WERI-Rb-1 (cell line): ENCODE measurements around the gene PNKD.
"Not testable (repeated sequence)": the region's sequence is repeated elsewhere in the genome, so short reads cannot be mapped to it uniquely, and the experiment has no call there.

Experiments
- DNase-seq: peaks from one replicate; pipeline ENCODE4 v3.0.0-alpha.2; 2020
- H3K27ac ChIP-seq: fragments of 250-450 bp; sonication (Bioruptor Pico); 2 replicates; pipeline ENCODE4 v1.5.1; 2020; ENCODE audit warnings: mild to moderate bottlenecking, moderate library complexity
- H3K27me3 ChIP-seq: fragments of 250-450 bp; sonication (Bioruptor Pico); 2 replicates; pipeline ENCODE4 v1.5.1; 2021; ENCODE audit warnings: mild to moderate bottlenecking, low read depth, moderate library complexity; ENCODE audit not compliant: insufficient read depth, severe bottlenecking
- H3K36me3 ChIP-seq: fragments of 250-450 bp; sonication (Bioruptor Pico); 2 replicates; pipeline ENCODE4 v1.5.1; 2020; ENCODE audit warnings: mild to moderate bottlenecking, moderate library complexity
- H3K4me3 ChIP-seq: 2 replicates; pipeline ENCODE4 v1.5.1; 2011; ENCODE audit warnings: low read depth, mild to moderate bottlenecking, control low read depth, low read length
- H3K9me3 ChIP-seq: fragments of 250-450 bp; sonication (Bioruptor Pico); 2 replicates; pipeline ENCODE4 v1.5.1; 2021; ENCODE audit warnings: mild to moderate bottlenecking, moderate library complexity; ENCODE audit not compliant: severe bottlenecking
- CTCF ChIP-seq: IDR thresholded peaks from 2 replicates; pipeline ENCODE4 v1.5.1; 2011; ENCODE audit warnings: low read depth, mild to moderate bottlenecking, control low read depth, inconsistent platforms, low read length

Gene PNKD

DNA sequence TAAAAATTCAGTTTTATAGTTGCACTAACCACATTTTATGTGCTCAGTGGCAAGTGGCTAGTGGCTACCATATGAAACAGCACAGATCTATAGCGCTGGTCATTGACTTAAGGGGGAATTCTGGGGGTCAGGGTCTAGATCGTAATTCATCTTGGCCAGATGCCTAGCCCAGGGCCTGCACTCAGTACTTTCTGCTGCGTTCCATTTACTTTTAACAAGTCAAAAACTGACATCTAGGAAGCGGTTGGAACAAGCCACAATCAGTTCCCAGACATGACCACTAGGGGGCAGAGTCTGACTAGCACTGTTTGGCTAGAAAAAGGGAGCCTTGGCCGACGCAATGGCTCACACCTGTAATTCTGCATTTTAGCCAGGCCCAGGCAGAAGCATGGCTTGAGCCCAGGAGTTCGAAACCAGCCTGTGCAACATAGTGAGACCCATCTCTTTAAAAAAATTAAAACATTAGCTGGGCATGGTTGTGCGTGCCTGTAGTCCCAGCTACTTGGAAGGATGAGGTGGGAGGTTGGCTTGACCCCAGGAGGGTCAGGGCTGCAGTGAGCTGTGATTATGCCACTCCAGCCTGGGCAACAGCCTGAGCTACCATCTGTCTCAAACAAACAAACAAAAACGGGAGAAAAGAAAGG is 31.0 kb downstream of the PNKD start:
- H3K4me3 ChIP-seq: no peak overlapping the region

GRCh38 chr2:218305383-218305782 is 35.1 kb downstream of the PNKD start:
- Histone ChIP-seq H3K27me3 (no peaks in the 10 kb centered on the region), H3K36me3 (no peaks in the 10 kb centered on the region), H3K27ac (no peak overlapping the region), H3K4me3 (no peak overlapping the region), H3K9me3 (no peaks in the 10 kb centered on the region)
- no peak for TF ChIP-seq CTCF
- no peak for DNase-seq

More for the DNA sequence above, 31.0 kb downstream of the PNKD start:
- Histone ChIP-seq H3K27me3 (no peaks in the 10 kb centered on the region), H3K36me3 (no peaks in the 10 kb centered on the region), H3K27ac (no peak overlapping the region), H3K9me3 (no peaks in the 10 kb centered on the region)
- peak; percentile 87 for TF ChIP-seq CTCF
- peak; percentile 87 for DNase-seq

DNA sequence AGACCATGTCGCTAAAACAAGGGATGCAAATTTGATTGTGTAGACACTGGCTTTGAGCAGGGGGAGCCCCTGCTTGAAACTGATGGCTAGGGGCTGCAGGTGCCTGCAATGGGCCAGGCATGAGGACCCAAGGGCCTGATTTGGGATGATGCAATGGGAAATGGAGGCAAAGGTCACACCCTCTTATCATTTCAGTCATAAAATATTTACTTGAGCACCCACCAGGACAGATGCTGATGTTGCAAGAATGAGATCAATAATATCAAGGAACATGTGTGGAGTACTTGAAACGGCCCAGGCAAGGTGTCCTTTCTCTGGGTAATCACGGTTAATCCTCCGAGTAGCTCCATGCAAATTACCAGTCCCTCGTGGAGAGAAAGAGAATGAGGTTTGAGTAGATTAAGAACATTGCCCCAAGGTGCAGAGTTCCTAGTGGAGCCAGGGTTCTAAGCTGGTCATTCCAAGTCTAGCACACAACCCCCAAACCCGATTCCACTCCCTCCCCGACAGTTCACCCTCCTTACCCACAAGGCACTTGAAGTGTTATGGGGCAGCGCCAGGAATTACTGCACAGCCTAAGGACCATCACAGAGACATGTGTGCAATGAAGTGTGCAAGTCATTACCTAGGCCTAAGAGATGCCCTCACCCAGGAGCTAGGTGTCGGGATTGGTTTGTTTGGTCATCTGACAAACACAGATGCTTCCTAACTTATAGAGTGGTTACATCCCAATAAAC is 36.0 kb downstream of the PNKD start:
- no peaks in the 10 kb centered on the region for H3K36me3 ChIP-seq
- no peak overlapping the region for H3K4me3 ChIP-seq
- DNase-seq: no peak
- TF ChIP-seq CTCF: no peak
- no peaks in the 10 kb centered on the region for H3K9me3 ChIP-seq
- H3K27ac ChIP-seq: no peak overlapping the region
- no peaks in the 10 kb centered on the region for H3K27me3 ChIP-seq

DNA sequence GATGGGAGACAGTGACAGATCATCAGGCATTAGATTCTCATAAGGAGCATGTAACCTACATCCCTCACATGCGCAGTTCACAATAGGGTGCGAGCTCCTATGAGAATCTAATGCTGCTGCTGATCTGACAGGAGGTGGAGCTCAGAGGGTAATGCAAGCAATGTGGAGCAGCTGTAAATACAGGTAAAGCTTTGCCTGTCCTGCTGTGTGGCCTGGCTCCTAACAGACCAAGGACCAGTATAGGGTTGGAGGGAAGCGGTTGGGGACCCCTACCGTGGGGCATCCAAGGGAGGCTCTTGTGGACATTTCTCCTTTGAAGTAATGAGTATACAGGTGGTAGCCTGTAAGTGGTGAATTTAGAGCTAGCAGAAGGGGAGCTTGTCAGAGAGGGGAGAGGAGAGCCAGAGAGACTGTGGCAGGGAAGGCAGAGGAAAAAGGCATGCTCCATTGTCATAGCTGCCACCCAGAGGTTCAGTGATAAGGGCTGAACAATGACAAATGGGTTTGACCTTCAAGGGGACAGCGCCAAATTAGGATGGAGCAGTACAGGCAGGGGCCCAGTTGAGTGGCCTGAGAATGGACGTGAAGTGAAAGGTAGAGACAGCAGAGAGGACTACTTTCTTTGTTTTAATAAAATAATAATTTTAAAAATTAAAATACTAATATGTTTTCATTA is 37.2 kb downstream of the PNKD start:
- Histone ChIP-seq H3K27me3 (no peaks in the 10 kb centered on the region), H3K36me3 (no peaks in the 10 kb centered on the region), H3K9me3 (no peaks in the 10 kb centered on the region), H3K4me3 (no peak overlapping the region), H3K27ac (no peak overlapping the region)
- DNase-seq: no peak
- no peak for TF ChIP-seq CTCF

GRCh38 chr2:218310853-218311540 is 40.7 kb downstream of the PNKD start:
- no peaks in the 10 kb centered on the region for H3K9me3 ChIP-seq
- no peaks in the 10 kb centered on the region for H3K36me3 ChIP-seq
- no peak for DNase-seq
- H3K27me3 ChIP-seq: no peaks in the 10 kb centered on the region
- H3K4me3 ChIP-seq: no peak overlapping the region
- H3K27ac ChIP-seq: no peak overlapping the region
- no peak for TF ChIP-seq CTCF

- not testable (repeated sequence) for H3K9me3 ChIP-seq, H3K27me3 ChIP-seq, H3K36me3 ChIP-seq, H3K4me3 ChIP-seq, DNase-seq, H3K27ac ChIP-seq
Observed at GRCh38 chr2:218311541-218312266, 41.4 kb downstream of the PNKD start.
